Measurements from ENCODE around the gene FAM53A.

DNA sequence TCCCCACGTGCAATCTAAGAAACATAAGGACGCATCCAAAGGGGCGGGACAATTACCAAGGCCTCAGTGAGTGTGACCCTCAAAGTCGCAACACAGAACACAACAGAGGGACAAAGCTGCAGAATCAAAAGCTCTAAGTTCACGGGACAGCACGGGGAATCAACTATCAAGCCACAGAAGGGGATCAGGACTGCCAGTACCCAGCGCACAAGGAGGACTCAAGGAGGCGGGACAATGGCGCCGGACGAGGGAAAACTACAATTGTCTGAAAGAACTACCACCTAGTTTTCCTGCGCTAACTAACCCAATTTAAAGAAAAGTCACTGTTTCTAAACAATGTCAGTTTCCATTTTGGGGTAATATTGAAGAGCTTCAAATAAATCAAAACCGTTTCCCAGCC is 1.3 kb downstream of the FAM53A start:
- TF ChIP-seq EHF (CRISPR knock-in tag; IDR thresholded peaks at IDR 0.05) (no peak), RFX5 (IDR thresholded peaks at IDR 0.05) (no peak), RCOR1 (IDR thresholded peaks at IDR 0.05; ENCODE audit: low read depth, low read length) (no peak)
- TF ChIP-seq, protein P1, sequence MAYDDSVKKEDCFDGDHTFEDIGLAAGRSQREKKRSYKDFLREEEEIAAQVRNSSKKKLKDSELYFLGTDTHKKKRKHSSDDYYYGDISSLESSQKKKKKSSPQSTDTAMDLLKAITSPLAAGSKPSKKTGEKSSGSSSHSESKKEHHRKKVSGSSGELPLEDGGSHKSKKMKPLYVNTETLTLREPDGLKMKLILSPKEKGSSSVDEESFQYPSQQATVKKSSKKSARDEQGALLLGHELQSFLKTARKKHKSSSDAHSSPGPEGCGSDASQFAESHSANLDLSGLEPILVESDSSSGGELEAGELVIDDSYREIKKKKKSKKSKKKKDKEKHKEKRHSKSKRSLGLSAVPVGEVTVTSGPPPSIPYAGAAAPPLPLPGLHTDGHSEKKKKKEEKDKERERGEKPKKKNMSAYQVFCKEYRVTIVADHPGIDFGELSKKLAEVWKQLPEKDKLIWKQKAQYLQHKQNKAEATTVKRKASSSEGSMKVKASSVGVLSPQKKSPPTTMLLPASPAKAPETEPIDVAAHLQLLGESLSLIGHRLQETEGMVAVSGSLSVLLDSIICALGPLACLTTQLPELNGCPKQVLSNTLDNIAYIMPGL (CRISPR knock-in tag; IDR thresholded peaks at IDR 0.05; ENCODE audit: borderline replicate concordance), result no peak

All from A549 (cell line).